Measurements from ENCODE around the gene TRABD2A.
A peak's percentile ranks its signal among the peaks of the same experiment; 100 is the strongest.

DNA sequence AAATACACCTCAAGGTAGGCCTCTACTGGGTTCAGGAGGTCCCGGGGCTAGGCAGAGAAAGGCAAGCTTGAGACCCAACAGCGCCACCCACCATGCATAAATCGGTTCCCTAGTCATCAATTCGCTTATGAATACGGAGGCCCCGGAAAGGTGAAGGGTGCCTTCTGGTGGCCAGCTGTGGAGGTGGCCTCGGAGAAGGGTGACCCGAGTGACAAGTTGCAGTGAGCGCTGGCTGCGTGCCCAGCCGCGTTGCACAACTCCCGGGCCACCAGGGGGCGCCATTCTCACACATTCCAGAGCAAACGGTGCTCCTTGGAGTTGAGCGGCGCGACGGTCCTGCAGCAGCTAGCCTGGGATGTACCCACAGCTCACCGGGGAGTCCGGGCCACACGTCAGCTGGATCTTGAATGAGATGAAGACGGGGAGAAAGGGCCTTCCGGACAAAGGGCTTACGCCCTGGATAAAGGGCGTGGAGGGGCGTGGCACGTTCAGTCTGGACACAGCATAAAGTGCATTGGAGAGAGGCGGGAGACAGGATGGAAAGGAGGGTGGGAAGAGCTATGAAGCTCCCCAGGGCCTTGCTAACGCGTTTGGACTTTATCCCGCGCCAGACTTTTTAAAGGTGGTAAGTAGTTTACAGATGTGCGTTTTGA is 45.0 kb upstream of the TRABD2A start:
- TF ChIP-seq, protein P1, sequence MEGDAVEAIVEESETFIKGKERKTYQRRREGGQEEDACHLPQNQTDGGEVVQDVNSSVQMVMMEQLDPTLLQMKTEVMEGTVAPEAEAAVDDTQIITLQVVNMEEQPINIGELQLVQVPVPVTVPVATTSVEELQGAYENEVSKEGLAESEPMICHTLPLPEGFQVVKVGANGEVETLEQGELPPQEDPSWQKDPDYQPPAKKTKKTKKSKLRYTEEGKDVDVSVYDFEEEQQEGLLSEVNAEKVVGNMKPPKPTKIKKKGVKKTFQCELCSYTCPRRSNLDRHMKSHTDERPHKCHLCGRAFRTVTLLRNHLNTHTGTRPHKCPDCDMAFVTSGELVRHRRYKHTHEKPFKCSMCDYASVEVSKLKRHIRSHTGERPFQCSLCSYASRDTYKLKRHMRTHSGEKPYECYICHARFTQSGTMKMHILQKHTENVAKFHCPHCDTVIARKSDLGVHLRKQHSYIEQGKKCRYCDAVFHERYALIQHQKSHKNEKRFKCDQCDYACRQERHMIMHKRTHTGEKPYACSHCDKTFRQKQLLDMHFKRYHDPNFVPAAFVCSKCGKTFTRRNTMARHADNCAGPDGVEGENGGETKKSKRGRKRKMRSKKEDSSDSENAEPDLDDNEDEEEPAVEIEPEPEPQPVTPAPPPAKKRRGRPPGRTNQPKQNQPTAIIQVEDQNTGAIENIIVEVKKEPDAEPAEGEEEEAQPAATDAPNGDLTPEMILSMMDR (IDR thresholded peaks at IDR 0.05), result peak; percentile 99 to 100 (median 100)
- no peak for TF ChIP-seq POLR2A (IDR thresholded peaks at IDR 0.05)
